HG03354 (cell line): ENCODE data around the gene FOXE3.
"Not testable (repeated sequence)": the region's sequence is repeated elsewhere in the genome, so short reads cannot be mapped to it uniquely, and the experiment has no call there.

ENCODE experiments used
- ATAC-seq: cut with Tn5 transposase; IDR thresholded peaks from one replicate; pipeline ENCODE4 v1.9.1; 2021; ENCODE audit warnings: mild to moderate bottlenecking; ENCODE audit not compliant: unreplicated experiment, poor library complexity, severe bottlenecking

FOXE3 gene

DNA sequence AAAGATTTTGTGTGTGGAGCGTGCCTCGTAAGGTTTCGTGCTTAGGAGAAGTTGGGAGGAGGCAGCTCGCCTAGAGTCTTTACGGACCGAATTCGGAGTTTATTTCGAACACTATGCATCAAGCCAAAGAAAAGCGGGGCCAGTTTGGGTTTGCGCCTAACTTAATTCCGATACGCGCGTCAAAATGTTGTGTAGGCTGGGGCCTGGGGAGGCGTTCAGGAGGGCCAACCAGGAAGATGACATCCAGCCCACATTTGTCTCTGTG lies 28.1 kb downstream of the FOXE3 start:
- ATAC-seq = no peak

DNA sequence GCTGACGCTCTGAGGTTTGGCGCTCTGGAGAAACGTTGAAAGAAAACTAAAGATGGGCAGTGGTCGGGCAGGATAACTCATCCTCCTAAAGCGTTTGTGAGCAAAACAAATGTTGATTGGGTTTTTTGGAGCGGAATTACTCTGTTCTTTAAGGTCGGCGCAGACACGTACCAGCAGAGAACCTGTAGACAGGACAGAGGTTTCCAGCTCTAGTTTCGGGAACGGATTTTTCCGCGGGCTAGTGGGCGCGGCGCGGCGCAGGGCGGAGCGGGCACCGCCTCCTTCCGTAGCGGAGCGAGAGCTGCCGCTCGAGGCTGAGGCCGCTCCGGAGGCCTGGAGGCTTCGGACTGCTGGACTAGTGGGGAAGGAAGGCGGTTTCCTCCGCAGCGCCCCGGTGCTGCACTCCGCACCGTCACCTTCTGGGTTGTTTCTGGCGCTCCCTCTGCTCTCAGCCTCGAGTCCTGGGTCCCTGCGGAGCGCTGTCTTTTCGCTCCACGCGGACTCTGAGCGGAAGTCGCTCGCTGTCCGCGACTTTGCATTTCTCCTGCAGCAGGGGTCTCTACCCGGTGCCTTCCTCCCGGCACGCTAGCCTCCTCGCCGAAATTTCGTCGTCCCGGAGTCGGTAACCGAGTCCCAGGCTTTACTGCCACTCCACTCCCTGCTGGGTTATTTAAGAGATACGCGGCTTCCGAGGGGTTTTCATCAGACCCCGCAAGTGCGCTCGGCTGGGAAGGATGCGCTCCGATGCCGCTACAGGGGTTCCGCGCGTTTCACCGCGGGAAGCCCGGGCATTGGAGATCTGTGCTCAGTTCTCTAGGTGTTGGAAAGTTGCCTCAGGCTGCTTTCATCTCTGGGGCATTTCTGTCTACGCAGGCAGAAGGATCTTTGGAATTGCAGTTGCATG lies 28.7 kb downstream of the FOXE3 start:
- ATAC-seq = peak; percentile 39

DNA sequence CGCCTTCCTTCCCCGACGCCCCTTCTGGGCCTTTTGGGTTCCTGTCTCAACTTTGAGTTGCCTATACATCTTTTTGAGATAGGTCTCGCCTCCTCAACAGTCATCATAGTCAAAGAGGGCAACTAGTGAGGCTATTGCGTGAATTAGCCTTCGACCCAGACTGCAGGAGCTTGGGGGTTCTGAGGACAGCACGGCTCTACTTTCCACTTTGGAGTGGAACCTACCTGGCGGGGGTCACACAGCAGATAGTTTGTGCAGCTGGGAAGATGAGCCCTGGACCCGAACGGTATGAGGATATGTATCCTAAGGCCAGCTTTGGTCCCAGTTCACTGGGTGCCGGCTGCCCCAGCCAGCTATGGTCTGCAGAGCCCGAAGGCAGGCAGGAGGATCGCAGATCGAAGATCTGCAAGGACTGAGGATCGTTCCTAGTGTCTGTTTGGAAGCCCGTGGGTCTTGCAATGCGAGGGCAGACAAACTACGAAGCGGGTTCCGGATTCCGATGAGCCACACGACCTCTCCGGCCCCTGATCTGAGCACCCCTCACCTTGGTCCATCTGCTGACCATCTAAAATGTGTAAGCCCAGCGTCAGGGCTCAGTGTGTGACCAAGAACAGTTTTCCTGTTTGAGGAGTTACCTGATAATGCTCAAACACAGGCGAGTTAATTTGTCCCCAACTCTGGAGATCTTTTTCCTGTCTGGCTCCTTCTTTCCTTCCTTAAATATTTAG lies 29.9 kb downstream of the FOXE3 start:
- no peak for ATAC-seq

DNA sequence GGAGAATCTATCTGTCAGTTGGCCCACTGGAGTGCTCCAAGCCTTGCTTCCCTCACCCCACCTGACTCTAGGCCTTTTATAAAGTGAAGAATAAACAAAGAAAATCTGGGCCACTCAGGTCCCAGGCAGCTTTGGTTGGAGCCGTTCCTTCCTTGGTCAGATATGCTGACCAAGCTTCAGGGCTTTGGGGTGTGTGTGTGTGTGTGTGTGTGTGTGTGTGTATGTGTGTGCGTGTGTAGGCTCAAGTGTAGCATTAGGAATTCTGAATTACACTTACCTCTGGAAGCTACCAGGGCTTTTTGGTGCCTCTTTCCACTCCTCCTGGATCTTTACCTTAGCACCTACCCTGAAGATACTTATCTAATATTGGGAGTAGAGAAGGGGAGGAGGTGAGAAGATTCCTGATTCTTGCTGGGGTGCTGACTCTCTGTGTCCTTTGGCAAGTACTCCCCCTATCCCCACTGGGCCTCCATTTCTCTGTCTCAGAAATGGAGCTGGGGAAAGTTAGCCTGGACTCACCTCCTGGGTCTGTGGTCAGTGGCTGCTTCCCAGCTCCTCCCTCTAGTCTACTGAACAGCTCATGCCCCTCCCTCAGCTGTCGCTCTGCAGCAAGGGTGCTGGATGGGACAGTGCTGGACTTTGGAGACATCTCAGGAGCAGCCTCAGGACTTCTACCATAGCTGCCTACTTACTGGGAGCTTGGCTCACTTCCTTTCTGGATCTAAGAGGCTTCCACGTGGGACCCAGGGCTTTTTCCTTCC lies 32.6 kb downstream of the FOXE3 start:
- no peak for ATAC-seq

DNA sequence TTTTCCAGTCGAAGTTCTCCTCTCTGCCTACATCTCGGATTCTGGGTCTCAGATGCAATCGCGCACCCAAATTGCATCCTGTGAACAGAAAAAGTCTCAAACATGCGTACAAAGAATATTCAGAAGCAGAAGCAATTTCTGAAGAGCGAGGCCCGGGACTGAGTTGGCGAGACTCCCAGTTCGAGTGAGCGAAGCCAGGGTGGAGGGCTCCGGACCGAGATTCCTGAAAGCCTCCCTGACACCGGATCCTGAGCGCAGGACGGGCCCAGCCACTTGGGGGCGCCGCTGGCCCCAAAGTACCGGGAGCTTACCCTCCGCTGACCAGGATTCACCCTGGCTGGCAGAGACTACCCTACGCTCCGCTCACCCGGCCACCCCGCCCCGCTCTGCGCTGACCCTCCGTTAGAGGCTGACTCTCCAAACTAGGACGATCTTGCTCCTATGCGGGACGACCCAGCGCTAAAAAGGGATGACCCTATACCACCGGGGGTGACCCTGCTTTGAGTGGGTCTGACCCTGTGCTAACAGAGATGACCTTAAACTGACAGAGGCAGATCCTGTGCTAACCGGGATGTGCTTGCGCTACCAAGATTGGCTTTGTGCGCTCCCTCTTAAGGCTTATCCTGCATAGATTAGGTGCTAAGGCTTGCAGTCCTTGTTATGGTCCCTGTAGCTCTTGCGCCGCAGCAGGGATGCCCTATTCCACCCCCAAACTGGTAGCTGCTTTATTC lies 33.9 kb downstream of the FOXE3 start:
- ATAC-seq = no peak

DNA sequence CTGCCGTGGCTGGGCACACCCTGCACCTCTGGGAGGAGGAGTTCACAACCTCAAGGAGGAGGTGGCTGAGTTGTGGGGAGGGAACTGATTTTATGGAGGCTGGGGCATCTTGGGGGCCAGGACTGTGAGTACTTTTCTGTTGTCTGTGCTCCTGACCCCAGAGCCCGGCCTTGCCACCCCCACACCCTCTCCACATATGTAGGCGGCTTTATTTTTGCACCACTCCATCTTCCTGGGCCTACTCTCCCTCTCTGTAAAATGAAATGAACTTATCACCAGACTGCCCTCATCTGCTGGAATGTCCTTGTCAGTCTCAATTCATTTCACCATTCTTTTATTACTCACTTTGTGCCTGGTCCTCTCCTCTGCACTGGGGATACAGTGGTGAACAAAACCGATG lies 34.5 kb downstream of the FOXE3 start:
- no peak for ATAC-seq

DNA sequence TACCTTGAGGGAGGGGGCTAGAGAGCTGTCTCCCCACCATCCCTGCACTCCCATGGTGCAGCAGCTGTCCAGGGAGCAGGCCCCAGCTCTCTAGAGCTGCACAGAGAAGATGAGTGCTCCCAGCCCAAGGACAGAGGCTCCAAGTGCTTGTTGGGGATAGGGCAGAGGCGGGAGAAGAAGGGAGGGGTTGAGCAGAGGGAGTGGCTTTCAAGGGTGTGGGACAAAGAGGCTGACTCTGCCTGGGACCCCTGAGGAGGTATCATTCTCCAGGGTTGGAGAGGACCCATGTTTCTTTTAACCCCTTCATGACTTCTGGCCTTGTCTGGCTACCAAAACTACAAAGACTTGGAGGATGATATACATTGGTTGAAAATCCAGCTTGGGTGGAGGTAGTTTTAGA lies 36.3 kb downstream of the FOXE3 start:
- no peak for ATAC-seq

DNA sequence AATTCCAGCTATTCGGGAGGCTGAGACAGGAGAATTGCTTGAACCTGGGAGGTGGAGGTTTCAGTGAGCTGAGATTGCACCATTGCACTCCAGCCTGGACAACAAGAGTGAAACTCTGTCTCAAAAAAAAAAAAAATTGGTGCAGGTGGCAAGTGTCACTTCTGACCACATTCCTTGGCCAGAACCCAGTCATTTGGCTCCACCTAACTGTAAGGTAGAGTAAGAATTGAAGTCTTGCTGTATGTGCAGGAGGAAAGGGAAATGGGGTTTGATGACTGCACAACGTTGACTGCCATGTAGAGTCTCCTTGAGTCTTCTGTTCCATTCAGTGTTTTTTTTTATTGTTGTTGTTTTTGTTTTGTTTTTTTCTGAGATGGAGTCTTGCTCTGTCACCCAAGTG lies 37.8 kb downstream of the FOXE3 start:
- ATAC-seq = not testable (repeated sequence)

DNA sequence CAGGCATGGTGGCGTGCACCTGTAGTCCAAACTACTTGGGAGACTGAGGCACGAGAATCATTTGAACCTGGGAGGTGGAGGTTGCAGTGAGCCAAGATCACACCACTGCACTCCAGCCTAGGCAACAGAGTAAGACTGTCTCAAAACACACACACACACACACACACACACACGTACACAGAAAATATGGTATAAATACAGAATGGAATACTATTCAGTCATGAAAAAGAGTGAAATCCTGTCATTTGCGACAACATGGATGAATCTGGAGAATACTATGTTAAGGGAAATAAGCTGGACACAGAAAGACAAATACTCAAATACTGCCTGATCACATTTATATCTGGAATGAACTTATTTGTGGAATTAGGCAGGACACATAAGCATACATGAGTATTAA lies 40.2 kb downstream of the FOXE3 start:
- ATAC-seq = no peak

DNA sequence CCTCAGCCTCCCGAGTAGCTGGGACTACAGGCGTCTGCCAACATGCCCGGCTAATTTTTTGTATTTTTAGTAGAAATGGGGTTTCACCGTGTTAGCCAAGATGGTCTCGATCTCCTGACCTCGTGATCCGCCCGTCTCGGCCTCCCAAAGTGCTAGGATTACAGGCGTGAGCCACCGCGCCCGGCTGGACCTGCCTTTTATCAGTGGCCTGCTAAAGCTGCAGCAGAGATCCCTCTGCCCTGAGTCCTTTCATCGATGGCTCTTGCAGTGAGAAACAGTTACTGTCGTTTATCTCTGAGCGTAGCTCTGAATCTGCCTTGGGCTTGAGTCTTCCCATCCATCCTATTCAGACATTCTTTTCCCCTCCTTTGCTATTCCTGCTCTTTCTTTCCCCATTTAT lies 41.5 kb downstream of the FOXE3 start:
- not testable (repeated sequence) for ATAC-seq

DNA sequence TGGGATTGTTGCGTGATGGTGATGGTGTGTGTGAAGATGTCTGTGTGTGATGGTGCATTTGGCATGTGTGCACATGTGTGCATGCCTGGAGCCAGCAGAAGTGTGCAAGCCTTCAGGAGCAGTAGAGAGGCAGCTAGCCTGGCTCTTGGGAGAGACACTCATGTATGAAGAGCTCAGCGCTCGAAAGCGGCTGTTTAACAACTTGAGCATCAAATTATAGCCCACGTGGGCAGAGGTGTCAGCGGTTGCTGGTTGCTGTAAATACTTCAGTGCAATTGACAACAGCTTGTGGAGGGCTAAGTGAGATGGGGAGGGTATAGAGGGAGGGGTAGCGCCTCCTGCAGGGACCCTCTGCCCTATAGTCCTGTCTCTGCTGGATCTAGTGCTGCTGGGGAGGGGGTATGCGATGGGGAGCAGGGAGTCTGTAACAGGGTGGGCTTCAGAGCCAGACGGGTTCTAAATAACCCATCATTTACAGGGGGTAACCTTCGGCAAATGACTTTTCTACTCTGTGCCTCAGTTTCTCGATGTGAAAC lies 43.2 kb downstream of the FOXE3 start:
- ATAC-seq = no peak

DNA sequence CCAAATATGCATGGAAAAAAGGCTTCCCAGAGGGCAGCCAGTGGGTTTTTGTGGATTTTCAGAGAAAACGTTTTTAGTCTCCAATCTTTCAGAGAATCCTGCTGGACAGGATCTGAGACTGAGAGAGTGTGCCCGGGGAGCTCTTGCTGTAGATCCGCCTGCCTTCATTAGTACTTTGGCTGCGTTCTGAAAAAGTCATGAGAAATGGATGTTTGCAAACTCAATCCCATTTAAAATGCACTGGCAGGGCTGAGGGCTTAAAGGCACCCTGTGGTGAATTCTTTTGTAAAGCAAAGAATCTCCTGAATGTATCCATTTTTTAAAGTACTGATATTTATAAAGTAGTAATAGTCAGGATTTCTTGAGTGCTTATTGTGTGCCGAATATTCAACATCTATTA lies 44.0 kb downstream of the FOXE3 start:
- no peak for ATAC-seq

DNA sequence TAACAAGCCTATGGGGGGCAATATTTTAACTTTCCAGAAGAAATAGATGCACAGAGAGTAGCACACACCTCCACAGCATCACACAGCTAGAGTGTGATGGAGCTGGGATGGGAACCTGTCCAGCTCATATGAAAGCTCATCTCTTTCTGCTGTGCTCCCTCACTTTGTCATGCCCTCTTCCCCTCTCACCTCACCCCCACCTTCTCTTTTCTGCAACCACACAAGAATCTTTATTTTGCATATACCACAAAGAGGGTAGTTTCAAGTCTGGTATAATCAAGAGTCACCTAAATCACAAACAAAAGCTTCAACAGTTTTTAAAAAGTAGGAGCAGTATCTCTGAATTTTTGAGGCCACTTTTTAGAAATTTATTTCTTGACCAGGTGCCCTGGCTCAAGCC lies 44.4 kb downstream of the FOXE3 start:
- no peak for ATAC-seq

DNA sequence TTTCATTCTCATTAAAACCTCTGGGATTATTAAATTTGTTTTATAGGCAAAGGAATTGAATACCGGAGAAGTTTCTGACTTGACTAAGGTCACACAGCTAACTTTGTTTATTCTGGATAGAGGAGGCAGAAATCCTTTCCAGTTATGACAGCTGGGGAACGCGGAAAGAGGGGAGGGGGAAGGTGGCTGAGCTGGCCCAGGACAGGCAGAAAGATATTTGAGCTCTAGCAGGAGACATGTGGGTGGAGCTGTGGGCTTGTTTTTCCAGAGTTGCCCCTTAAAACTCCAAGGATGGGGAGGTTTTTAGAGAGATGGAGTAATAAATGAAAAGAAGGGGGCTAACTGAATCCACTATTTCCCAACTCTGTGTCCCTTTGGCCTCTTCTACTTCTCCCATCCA lies 49.5 kb downstream of the FOXE3 start:
- ATAC-seq = no peak
